Osteocyte (in vitro differentiated cells): ENCODE results near the gene SFXN4. TPM values are rescaled to one million over a fixed set of nuclear protein-coding genes. Genes with fewer than 3 reads are reported as not detected.
"Not testable (repeated sequence)": the region's sequence is repeated elsewhere in the genome, so short reads cannot be mapped to it uniquely, and the experiment has no call there.

Source experiments
- DNase-seq: peaks from one replicate; pipeline ENCODE4 v3.0.0; 2021; ENCODE audit warnings: mixed read lengths; ENCODE audit not compliant: unreplicated experiment; ENCODE audit errors: extremely low spot score
- H3K27ac Mint-ChIP-seq: one replicate; pipeline ENCODE4 v1.8.0; 2021; ENCODE audit warnings: mild to moderate bottlenecking, mixed read lengths; ENCODE audit not compliant: unreplicated experiment
- H3K27me3 Mint-ChIP-seq: one replicate; pipeline ENCODE4 v1.8.0; 2021; ENCODE audit warnings: mixed read lengths; ENCODE audit not compliant: unreplicated experiment
- H3K36me3 Mint-ChIP-seq: one replicate; pipeline ENCODE4 v1.8.0; 2021; ENCODE audit warnings: mixed read lengths; ENCODE audit not compliant: unreplicated experiment
- H3K4me1 Mint-ChIP-seq: one replicate; pipeline ENCODE4 v1.8.0; 2021; ENCODE audit warnings: mixed read lengths; ENCODE audit not compliant: unreplicated experiment
- H3K4me3 Mint-ChIP-seq: one replicate; pipeline ENCODE4 v1.8.0; 2021; ENCODE audit warnings: mild to moderate bottlenecking, moderate library complexity, mixed read lengths; ENCODE audit not compliant: unreplicated experiment
- H3K9me3 Mint-ChIP-seq: one replicate; pipeline ENCODE4 v1.8.0; 2021; ENCODE audit warnings: mixed read lengths; ENCODE audit not compliant: unreplicated experiment
- CTCF ChIP-seq: fragments of 200-600 bp; sonication (generic); IDR thresholded peaks from 2 replicates; pipeline ENCODE4 v1.5.0; 2021; ENCODE audit warnings: antibody characterized with exemption, mild to moderate bottlenecking, moderate library complexity
- total RNA-seq: library from RNA; stranded (reverse); gene quantifications from 2 replicates; pipeline ENCODE4 v1.2.1, GENCODE V29; 2021

Gene SFXN4
- total RNA-seq, 1 donor from 2014 or later = 10.9 TPM

- TF ChIP-seq CTCF = no peak
- Mint-ChIP-seq H3K27ac (no peak overlapping the region), H3K4me1 (peaks cover 1% of the 10 kb centered on the region), H3K27me3 (peaks cover 3% of the 10 kb centered on the region), H3K9me3 (no peaks in the 10 kb centered on the region), H3K4me3 (no peak overlapping the region), H3K36me3 (no peaks in the 10 kb centered on the region)
- no peak for DNase-seq
Measured at GRCh38 chr10:119190954-119191785, 25.7 kb upstream of the SFXN4 start.

- no peaks in the 10 kb centered on the region for H3K36me3 Mint-ChIP-seq
- TF ChIP-seq CTCF = no peak
- no peak for DNase-seq
- H3K4me1 Mint-ChIP-seq = peaks cover 1% of the 10 kb centered on the region
- peaks cover 3% of the 10 kb centered on the region for H3K27me3 Mint-ChIP-seq
- no peak overlapping the region for H3K4me3 Mint-ChIP-seq
- no peaks in the 10 kb centered on the region for H3K9me3 Mint-ChIP-seq
- no peak overlapping the region for H3K27ac Mint-ChIP-seq
Measured at GRCh38 chr10:119190353-119190752, 24.8 kb upstream of the SFXN4 start.

GRCh38 chr10:119189811-119190282 lies 24.3 kb upstream of the SFXN4 start:
- Mint-ChIP-seq H3K27me3 (peaks cover 3% of the 10 kb centered on the region), H3K36me3 (no peaks in the 10 kb centered on the region), H3K9me3 (no peaks in the 10 kb centered on the region), H3K4me1 (peaks cover 1% of the 10 kb centered on the region), H3K27ac (no peak overlapping the region), H3K4me3 (no peak overlapping the region)
- no peak for DNase-seq
- no peak for TF ChIP-seq CTCF

- Mint-ChIP-seq H3K27ac (no peak overlapping the region), H3K9me3 (no peaks in the 10 kb centered on the region), H3K27me3 (no peaks in the 10 kb centered on the region), H3K4me1 (peaks cover 6% of the 10 kb centered on the region), H3K4me3 (no peak overlapping the region), H3K36me3 (no peaks in the 10 kb centered on the region)
- no peak for TF ChIP-seq CTCF
- no peak for DNase-seq
Measured at GRCh38 chr10:119183664-119184412, 18.3 kb upstream of the SFXN4 start.

GRCh38 chr10:119180850-119181400 lies 15.4 kb upstream of the SFXN4 start:
- not testable (repeated sequence) for H3K36me3 Mint-ChIP-seq, H3K27ac Mint-ChIP-seq, DNase-seq, H3K9me3 Mint-ChIP-seq, H3K4me3 Mint-ChIP-seq, H3K27me3 Mint-ChIP-seq
- H3K4me1 Mint-ChIP-seq = peaks cover 27% of the 10 kb centered on the region
